Measurements from ENCODE around the gene SH3RF3.

Gene SH3RF3

DNA sequence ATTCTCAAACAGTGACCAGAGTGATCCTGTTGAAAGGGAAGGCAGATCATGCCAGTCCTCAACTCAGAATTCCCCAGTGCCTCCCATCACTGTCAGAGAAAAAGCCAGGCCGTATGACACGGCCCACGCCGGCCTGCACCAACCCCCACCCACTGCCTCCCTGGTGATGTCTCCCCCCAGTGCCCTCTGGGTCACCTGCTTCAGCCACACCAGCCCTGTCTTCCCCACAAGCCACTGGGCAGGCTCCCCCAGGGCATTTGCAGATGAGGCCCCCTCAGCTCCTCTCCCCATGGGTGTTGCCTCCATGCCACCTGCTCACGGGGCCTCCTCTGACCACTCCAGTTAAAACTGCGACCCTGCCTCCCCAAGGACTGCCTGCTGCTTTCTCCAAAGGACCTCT, 169.8 kb downstream of the SH3RF3 start:
- H3K27me3 Mint-ChIP-seq (ENCODE audit: low read depth, poor library complexity) = peaks cover 15% of the 10 kb centered on the region
- TF ChIP-seq, protein P1, sequence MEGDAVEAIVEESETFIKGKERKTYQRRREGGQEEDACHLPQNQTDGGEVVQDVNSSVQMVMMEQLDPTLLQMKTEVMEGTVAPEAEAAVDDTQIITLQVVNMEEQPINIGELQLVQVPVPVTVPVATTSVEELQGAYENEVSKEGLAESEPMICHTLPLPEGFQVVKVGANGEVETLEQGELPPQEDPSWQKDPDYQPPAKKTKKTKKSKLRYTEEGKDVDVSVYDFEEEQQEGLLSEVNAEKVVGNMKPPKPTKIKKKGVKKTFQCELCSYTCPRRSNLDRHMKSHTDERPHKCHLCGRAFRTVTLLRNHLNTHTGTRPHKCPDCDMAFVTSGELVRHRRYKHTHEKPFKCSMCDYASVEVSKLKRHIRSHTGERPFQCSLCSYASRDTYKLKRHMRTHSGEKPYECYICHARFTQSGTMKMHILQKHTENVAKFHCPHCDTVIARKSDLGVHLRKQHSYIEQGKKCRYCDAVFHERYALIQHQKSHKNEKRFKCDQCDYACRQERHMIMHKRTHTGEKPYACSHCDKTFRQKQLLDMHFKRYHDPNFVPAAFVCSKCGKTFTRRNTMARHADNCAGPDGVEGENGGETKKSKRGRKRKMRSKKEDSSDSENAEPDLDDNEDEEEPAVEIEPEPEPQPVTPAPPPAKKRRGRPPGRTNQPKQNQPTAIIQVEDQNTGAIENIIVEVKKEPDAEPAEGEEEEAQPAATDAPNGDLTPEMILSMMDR (IDR thresholded peaks at IDR 0.05) = no peak
- no peak for DNase-seq
- H3K4me3 Mint-ChIP-seq = no peak overlapping the region
- H3K4me1 Mint-ChIP-seq = peaks cover 25% of the 10 kb centered on the region
- no peak overlapping the region for H3K27ac Mint-ChIP-seq
- H3K9me3 Mint-ChIP-seq = peaks cover 3% of the 10 kb centered on the region
- H3K36me3 Mint-ChIP-seq (ENCODE audit: low read depth) = no peaks in the 10 kb centered on the region

- peaks cover 15% of the 10 kb centered on the region for H3K27me3 Mint-ChIP-seq (ENCODE audit: low read depth, poor library complexity)
- H3K27ac Mint-ChIP-seq = no peak overlapping the region
- no peaks in the 10 kb centered on the region for H3K36me3 Mint-ChIP-seq (ENCODE audit: low read depth)
- DNase-seq = no peak
- no peak overlapping the region for H3K4me3 Mint-ChIP-seq
- TF ChIP-seq, protein P1 (IDR thresholded peaks at IDR 0.05) = no peak
- peaks cover 2% of the 10 kb centered on the region for H3K9me3 Mint-ChIP-seq
- H3K4me1 Mint-ChIP-seq = peaks cover 32% of the 10 kb centered on the region
Measured at GRCh38 chr2:109299536-109299935, 170.5 kb downstream of the SH3RF3 start.

DNA sequence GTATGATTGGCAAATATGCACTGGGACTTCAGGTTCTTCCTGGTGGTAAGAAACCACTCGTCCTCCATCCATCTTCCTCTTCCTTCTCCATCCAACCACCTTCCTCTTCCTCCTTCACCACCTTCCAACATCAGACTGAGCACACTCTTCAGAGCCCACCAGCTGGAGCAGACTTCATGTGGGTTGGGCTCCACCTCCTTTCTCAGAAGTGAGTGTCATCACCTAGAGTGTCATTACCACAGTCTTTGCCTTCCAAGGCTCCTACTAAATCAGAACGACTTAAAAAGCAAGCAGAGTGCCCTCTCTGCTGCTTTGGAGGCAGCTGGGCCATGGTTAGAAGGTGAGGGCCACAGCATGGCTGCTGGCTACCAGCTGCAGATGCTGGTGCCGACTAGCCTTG, 171.6 kb downstream of the SH3RF3 start:
- peaks cover 19% of the 10 kb centered on the region for H3K27me3 Mint-ChIP-seq (ENCODE audit: low read depth, poor library complexity)
- H3K4me3 Mint-ChIP-seq = no peak overlapping the region
- H3K27ac Mint-ChIP-seq = no peak overlapping the region
- peaks cover 43% of the 10 kb centered on the region for H3K4me1 Mint-ChIP-seq
- no peaks in the 10 kb centered on the region for H3K9me3 Mint-ChIP-seq
- TF ChIP-seq, protein P1 (IDR thresholded peaks at IDR 0.05) = no peak
- H3K36me3 Mint-ChIP-seq (ENCODE audit: low read depth) = no peaks in the 10 kb centered on the region
- no peak for DNase-seq

GRCh38 chr2:109301746-109302145, 172.7 kb downstream of the SH3RF3 start:
- TF ChIP-seq, protein P1 (IDR thresholded peaks at IDR 0.05) = no peak
- DNase-seq = no peak
- Mint-ChIP-seq H3K4me1 (peaks cover 53% of the 10 kb centered on the region), H3K27me3 (ENCODE audit: low read depth, poor library complexity) (peaks cover 19% of the 10 kb centered on the region), H3K4me3 (no peak overlapping the region), H3K9me3 (peaks cover 3% of the 10 kb centered on the region), H3K27ac (no peak overlapping the region), H3K36me3 (ENCODE audit: low read depth) (no peaks in the 10 kb centered on the region)

- DNase-seq = no peak
- Mint-ChIP-seq H3K4me3 (no peak overlapping the region), H3K27me3 (ENCODE audit: low read depth, poor library complexity) (peaks cover 19% of the 10 kb centered on the region), H3K27ac (no peak overlapping the region), H3K4me1 (peaks cover 53% of the 10 kb centered on the region), H3K9me3 (peaks cover 4% of the 10 kb centered on the region), H3K36me3 (ENCODE audit: low read depth) (no peaks in the 10 kb centered on the region)
- TF ChIP-seq, protein P1 (IDR thresholded peaks at IDR 0.05) = no peak
Measured at GRCh38 chr2:109302319-109302718, 173.3 kb downstream of the SH3RF3 start.

- H3K27ac Mint-ChIP-seq = no peak overlapping the region
- H3K27me3 Mint-ChIP-seq (ENCODE audit: low read depth, poor library complexity) = peaks cover 8% of the 10 kb centered on the region
- peaks cover 46% of the 10 kb centered on the region for H3K4me1 Mint-ChIP-seq
- peaks cover 6% of the 10 kb centered on the region for H3K9me3 Mint-ChIP-seq
- H3K36me3 Mint-ChIP-seq (ENCODE audit: low read depth) = peaks cover under 1% of the 10 kb centered on the region
- TF ChIP-seq, protein P1 (IDR thresholded peaks at IDR 0.05) = no peak
- DNase-seq = no peak
- H3K4me3 Mint-ChIP-seq = no peak overlapping the region
Measured at GRCh38 chr2:109304242-109304641, 175.2 kb downstream of the SH3RF3 start.
